Activated CD8-positive, alpha-beta memory T cell treated with anti-CD3 and anti-CD28 coated beads for 36 hours (primary cell): ENCODE measurements around the gene MRS2. TPM values are rescaled to one million over a fixed set of nuclear protein-coding genes. Genes with fewer than 3 reads are reported as not detected.
"Not testable (repeated sequence)": the region's sequence is repeated elsewhere in the genome, so short reads cannot be mapped to it uniquely, and the experiment has no call there.

Experiments used
- CTCF ChIA-PET: fragments of 350-600 bp; sonication (Branson Sonifier 250); formaldehyde crosslinking; loops from one replicate; lab custom pipeline; 2021; ENCODE audit warnings: antibody characterized with exemption; lab: Charles Lee
- POLR2A ChIA-PET: fragments of 350-600 bp; sonication (Branson Sonifier 250); formaldehyde crosslinking; loops from one replicate; lab custom pipeline; 2021; ENCODE audit warnings: antibody characterized with exemption; lab: Charles Lee
- total RNA-seq, 2 experiments: library from RNA; stranded (reverse); gene quantifications; one replicate each; pipeline ENCODE4 v1.2.3, GENCODE V29; 2021

MRS2 gene
- total RNA-seq, 2 experiments from 2014 or later, result 31.6 to 32.0 TPM

DNA sequence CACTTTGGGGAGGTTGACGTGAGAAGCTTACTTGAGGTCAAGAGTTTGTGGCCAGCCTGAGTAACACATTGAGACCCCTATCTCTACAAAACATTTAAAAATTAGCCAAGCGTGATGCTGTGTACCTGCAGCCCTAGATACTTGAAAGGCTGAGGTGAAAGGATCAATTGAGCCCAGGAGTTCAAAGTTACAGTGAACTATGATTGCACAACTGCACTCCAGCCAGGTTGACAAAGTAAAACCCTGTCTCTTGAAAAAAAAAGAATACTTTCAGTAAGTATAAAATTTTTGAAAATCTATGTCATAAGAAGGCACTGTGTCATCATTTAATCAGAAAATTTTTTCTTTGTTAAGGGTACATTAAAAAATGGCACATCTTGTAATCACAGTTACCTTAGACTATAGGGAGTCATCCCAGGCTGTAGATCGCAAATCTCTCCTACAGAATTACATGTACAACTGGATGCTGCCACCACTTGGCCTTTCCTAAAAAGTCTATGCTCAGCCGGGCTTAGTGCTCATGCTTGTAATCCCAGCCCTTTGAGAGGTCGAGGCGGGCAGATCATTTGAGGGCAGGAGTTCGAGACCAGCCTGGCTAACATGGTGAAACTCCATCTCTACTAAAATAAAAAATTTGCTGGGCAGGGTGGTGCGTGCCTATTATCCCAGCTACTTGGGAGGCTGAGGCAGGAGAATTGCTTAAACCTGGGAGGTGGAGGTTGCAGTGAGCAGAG is 17.0 kb upstream of the MRS2 start:
- ChIA-PET POLR2A (no interaction called here), CTCF (no interaction called here)

- POLR2A ChIA-PET, result no interaction called here
- CTCF ChIA-PET, result no interaction called here
These were observed 14.9 kb upstream of the MRS2 start for GRCh38 chr6:24387818-24388217.

DNA sequence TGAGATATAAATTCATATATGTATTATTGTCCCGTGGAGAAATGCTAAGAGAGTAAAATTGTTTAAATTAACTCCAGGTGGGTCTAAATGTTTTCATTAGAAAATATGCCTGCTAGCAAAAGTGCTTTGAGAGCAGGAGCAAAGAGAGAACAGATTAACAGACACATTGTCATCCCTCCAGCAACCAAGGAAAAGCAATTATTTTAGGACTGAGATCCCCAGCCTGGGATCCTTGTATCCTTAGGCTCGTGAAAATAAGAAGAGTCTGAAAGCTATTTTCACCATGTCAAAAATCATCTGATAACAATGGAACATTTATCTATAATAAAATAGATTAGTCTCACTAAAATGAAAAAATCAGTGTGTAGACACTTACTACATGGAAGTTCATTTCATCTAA is 11.5 kb upstream of the MRS2 start:
- CTCF ChIA-PET, result no interaction called here
- POLR2A ChIA-PET, result no interaction called here

DNA sequence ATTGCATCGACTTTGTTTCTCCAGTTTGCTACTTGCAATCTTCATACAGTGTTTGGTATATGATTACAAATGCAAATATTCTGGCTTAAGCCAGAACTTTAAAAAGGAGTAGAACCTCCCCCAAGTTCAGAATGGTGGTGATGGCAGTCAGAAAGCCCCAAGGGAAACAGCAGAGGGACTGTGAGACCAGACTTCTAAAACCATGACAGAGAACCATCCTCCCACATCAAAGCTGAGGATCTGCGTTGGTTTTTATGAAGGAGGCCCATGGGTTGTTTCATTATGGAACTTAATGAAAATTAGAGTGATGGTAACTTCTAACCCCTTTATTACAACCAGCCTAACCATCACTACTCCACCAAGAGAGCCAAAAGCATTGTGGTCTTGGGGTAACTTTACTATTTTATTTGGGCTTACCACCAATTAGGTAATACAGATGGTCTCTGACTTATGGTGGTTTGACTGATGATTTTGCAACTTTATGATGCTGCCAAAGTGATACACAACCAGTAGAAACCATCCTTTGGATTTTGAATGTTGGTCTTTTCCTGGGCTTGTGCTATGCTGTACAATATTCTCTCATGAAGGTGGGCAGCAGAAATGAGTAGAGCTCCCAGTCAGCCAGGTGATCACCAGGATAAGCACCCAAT is 10.9 kb upstream of the MRS2 start:
- POLR2A ChIA-PET, result no interaction called here
- CTCF ChIA-PET, result no interaction called here

GRCh38 chr6:24394061-24394779 is 8.5 kb upstream of the MRS2 start:
- ChIA-PET POLR2A (no interaction called here), CTCF (interaction anchor here (0.6 kb wide), 1 partner anchor 18 kb away, joined by 3 read pairs; no protein-coding TSS in a partner anchor)

DNA sequence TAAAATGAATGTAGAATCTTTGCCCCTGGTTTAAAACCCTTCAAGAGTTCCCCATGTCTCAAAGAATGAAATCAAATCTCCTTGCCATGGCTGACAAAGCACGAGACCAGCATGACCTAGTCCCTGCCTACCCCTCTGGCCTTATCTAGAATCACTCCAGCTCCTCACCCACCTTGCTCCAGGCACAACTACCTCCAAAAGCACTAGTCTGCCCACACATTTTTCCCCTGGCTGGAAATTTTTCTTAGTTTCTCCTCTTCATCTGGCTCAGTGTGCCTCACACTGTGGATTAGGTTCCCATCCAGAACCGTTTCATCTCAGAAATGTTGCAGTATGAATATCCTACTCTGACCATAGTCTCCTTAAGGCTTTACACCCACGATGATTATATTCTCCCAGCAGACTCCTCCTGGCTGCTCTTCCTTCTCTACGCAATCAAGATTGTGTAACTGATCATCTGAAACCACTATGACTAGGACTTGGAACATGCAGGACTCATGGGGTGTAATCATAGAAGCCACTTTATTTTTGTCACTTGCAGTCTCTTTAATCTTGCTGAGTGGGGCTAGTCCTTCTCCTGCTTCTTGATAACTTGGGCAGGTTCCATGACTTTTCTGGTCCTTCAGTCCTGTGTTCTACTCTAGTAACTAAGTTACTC is 7.8 kb upstream of the MRS2 start:
- ChIA-PET CTCF (no interaction called here), POLR2A (no interaction called here)

DNA sequence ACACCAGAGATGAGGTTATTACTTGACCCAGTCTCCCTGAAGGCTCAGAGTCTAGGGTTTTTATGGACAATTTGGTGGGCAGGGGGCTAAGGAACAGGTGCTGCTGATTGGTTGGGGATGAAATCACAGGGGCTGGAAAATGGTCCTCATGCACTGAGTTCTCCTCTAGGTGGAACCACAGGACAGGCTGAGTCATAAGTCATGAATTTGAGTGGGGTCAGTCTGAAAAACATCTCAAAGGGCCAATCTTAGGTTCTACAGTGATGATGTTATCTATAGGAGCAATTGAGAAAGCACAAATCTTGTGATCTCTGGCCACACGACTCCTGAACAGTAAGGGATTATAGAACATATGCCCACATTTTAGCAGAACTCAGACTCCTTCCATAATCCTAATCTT is 5.9 kb upstream of the MRS2 start:
- ChIA-PET CTCF (no interaction called here), POLR2A (no interaction called here)

GRCh38 chr6:24397631-24398030 is 5.1 kb upstream of the MRS2 start:
- CTCF ChIA-PET, result no interaction called here
- POLR2A ChIA-PET, result no interaction called here

DNA sequence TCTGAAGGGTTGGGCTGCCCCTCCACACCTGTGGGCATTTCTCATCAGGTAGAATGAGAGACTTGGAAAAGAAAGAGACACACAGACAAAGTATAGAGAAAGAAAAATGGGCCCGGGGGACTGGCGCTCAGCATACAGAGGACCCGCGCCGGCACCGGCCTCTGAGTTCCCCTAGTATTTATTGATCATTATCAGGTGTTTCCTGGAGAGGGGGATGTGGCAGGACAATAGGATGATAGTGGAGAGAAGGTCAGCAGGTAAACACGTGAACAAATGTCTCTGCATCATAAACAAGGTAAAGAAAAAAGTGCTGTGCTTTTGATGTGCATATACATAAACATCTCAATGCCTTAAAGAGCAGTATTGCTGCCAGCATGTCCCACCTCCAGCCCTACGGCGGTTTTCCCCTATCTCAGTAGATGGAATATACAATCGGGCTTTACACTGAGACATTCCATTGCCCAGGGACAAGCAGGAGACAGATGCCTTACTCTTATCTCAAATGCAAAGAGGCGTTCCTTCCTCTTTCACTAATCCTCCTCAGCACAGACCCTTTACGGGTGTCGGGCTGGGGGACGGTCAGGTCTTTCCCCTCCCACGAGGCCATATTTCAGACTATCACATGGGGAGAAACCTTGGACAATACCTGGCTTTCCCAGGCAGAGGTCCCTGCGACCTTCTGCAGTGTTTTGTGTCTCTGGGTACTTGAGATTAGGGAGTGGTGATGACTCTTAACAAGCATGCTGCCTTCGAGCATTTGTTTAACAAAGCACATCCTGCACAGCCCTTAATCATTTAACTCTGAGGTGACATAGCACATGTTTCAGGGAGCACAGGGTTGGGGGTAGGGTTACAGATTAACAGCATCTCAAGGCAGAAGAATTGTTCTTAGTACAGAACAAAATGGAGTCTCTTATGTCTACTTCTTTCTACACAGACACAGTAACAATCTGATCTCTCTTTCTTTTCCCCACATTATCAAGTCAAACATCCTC is 2.4 kb upstream of the MRS2 start:
- POLR2A ChIA-PET, CTCF ChIA-PET: not testable (repeated sequence)

- POLR2A ChIA-PET, result no interaction called here
- CTCF ChIA-PET, result interaction anchor here (0.6 kb wide), 1 partner anchor 41 kb away, joined by 3 read pairs; no protein-coding TSS in a partner anchor
These were observed 1.3 kb upstream of the MRS2 start for GRCh38 chr6:24401458-24401857.

DNA sequence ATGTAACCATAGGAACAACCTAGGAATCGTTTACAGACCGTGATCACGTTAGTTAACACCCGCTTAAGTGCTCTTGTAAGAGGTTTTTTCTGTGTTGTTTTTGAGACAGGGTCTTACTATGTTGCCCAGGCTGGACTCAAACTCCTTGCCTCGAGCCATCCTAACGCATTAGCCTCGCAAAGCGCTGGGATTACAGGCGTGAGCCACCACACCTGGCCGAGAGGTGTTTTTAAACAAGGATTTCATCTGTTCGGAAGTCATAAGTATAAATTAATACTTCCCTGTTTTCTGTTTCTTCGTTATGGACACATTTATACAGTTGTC is 727 bp downstream of the MRS2 start:
- ChIA-PET POLR2A (no interaction called here), CTCF (interaction anchor here (1.0 kb wide), 1 partner anchor 120 kb away, joined by 5 read pairs; no protein-coding TSS in a partner anchor)

DNA sequence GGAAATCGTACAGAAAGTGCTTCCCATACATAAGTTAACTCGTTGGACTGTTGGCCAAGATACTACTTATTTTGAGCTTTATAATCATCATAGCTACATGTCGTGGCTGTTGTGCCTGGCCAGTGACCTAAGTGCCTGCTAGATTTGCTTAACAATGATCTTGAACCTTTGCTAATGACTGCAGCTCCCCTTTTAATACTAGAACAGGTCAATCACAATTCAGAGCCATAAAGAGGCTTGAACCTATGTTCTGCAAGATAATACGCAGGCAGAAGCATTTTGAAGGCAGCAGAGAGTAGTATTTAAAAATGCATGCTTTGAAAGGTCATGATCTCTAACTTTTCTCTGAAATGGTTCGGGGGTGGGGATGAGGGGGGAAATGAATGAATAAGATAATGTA is 2.5 kb downstream of the MRS2 start:
- ChIA-PET CTCF (no interaction called here), POLR2A (no interaction called here)

DNA sequence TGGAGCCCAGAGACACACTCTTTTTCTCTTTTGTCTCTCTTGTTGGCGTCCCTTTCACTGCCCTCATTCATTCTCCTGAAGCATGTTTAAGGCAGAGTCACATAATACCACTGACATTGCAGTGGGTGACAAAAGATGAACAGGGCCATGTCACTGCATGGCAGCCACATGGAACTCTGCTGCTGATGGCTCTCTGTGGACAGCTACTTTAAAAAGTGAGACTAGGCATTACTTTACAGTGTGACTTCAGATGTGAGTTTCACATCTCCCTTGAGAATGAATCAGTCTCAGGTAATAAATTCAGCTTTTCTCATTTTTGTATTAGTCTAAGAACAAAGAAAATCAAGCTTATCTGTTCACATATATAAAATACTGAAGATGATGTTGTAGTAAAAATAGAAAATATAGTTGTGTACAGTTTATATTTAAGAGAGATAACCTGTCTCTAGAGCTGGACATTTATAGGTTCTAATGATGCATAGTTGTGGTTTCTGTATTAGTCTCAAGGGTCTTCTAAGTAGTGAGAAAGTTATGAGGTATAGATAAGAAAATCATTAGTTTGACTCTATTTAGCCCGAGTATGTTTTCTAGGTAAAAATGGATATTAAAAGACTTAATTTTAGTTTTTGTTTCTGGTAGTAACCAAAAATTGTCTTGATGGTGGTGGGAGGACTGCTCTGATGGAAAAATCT is 6.1 kb downstream of the MRS2 start:
- ChIA-PET CTCF (no interaction called here), POLR2A (no interaction called here)

GRCh38 chr6:24410622-24411021 is 7.9 kb downstream of the MRS2 start:
- CTCF ChIA-PET, result no interaction called here
- POLR2A ChIA-PET, result no interaction called here

GRCh38 chr6:24412294-24412693 is 9.6 kb downstream of the MRS2 start:
- POLR2A ChIA-PET, result interaction anchor here (0.7 kb wide), 1 partner anchor 698 kb away, joined by 5 read pairs; no protein-coding TSS in a partner anchor
- CTCF ChIA-PET, result interaction anchor here (0.7 kb wide), 1 partner anchor 18 kb away, joined by 3 read pairs; no protein-coding TSS in a partner anchor

- CTCF ChIA-PET, POLR2A ChIA-PET: not testable (repeated sequence)
These were observed 11.8 kb downstream of the MRS2 start for GRCh38 chr6:24414531-24414930.

- ChIA-PET POLR2A (no interaction called here), CTCF (interaction anchor here (0.7 kb wide), 1 partner anchor 199 kb away, joined by 3 read pairs; no protein-coding TSS in a partner anchor)
These were observed 13.0 kb downstream of the MRS2 start for GRCh38 chr6:24415753-24416152.

GRCh38 chr6:24419526-24419925 is 16.8 kb downstream of the MRS2 start:
- ChIA-PET POLR2A (no interaction called here), CTCF (no interaction called here)
